ENCODE results near the gene IPPK.
"Not testable (repeated sequence)": the region's sequence is repeated elsewhere in the genome, so short reads cannot be mapped to it uniquely, and the experiment has no call there.

GRCh38 chr9:92595075-92595474, 74.9 kb downstream of the IPPK start:
- not testable (repeated sequence) for TF ChIP-seq CTCF (conservative IDR thresholded peaks at IDR 0.05; ENCODE audit: low read depth, low read length); FOS (IDR thresholded peaks at IDR 0.05; ENCODE audit: low read depth, low read length); MAZ (IDR thresholded peaks at IDR 0.05; ENCODE audit: borderline replicate concordance, low read depth, low read length); MXI1 (IDR thresholded peaks at IDR 0.05; ENCODE audit: borderline replicate concordance, low read depth, low read length); SMC3 (IDR thresholded peaks at IDR 0.05; ENCODE audit: low read depth, low read length); MAFK (IDR thresholded peaks at IDR 0.05; ENCODE audit: low read depth, low read length); BHLHE40 (IDR thresholded peaks at IDR 0.05; ENCODE audit: low read depth, low read length); POLR2A (IDR thresholded peaks at IDR 0.05; ENCODE audit: low read depth, low read length); RFX5 (IDR thresholded peaks at IDR 0.05; ENCODE audit: low read depth, low read length); RAD21 (IDR thresholded peaks at IDR 0.05; ENCODE audit: low read length)
